Glomerular visceral epithelial cell (primary cell): ENCODE measurements around the gene AEBP2.
"Not testable (repeated sequence)": the region's sequence is repeated elsewhere in the genome, so short reads cannot be mapped to it uniquely, and the experiment has no call there.

Source experiments
- DNase-seq: peaks from one replicate; pipeline ENCODE4 v3.0.0-alpha.2; 2016; ENCODE audit errors: extremely low spot score

AEBP2 gene

GRCh38 chr12:19439059-19440018 lies at the start of gene AEBP2:
Gene AEBP2, plus strand, starts transcription at chr12:19439492. Its CDS starts 208 bp downstream, at chr12:19439700.
- DNase-seq, result peak; percentile 94

GRCh38 chr12:19390051-19390598 lies 49.2 kb upstream of the AEBP2 start:
- no peak for DNase-seq

- DNase-seq, result not testable (repeated sequence)
These were observed 46.6 kb upstream of the AEBP2 start for GRCh38 chr12:19392644-19393043.

- no peak for DNase-seq
These were observed 44.9 kb upstream of the AEBP2 start for GRCh38 chr12:19394385-19394784.

- no peak for DNase-seq
These were observed 41.8 kb upstream of the AEBP2 start for GRCh38 chr12:19397534-19397933.

GRCh38 chr12:19398376-19399363 lies 40.6 kb upstream of the AEBP2 start:
- DNase-seq, result no peak

- not testable (repeated sequence) for DNase-seq
These were observed 38.5 kb upstream of the AEBP2 start for GRCh38 chr12:19400649-19401285.

- DNase-seq, result no peak
These were observed 37.1 kb upstream of the AEBP2 start for GRCh38 chr12:19402211-19402610.

GRCh38 chr12:19402743-19403431 lies 36.4 kb upstream of the AEBP2 start:
- peak; percentile 53 for DNase-seq

GRCh38 chr12:19404242-19404880 lies 34.9 kb upstream of the AEBP2 start:
- DNase-seq, result no peak

- DNase-seq, result no peak
These were observed 29.9 kb upstream of the AEBP2 start for GRCh38 chr12:19409376-19409775.

GRCh38 chr12:19410211-19410610 lies 29.1 kb upstream of the AEBP2 start:
- DNase-seq, result no peak

- DNase-seq, result no peak
These were observed 28.6 kb upstream of the AEBP2 start for GRCh38 chr12:19410629-19411185.

- DNase-seq, result no peak
These were observed 27.8 kb upstream of the AEBP2 start for GRCh38 chr12:19411234-19412204.

GRCh38 chr12:19412844-19413243 lies 26.4 kb upstream of the AEBP2 start:
- DNase-seq, result no peak

GRCh38 chr12:19413582-19413981 lies 25.7 kb upstream of the AEBP2 start:
- DNase-seq, result not testable (repeated sequence)

GRCh38 chr12:19415563-19415962 lies 23.7 kb upstream of the AEBP2 start:
- DNase-seq, result no peak

GRCh38 chr12:19419086-19419485 lies 20.2 kb upstream of the AEBP2 start:
- DNase-seq, result no peak
